ENCODE data around the gene CALR.
"Not testable (repeated sequence)": the region's sequence is repeated elsewhere in the genome, so short reads cannot be mapped to it uniquely, and the experiment has no call there.

Gene CALR

GRCh38 chr19:12899891-12900518 lies 38.4 kb upstream of the CALR start:
- DNase-seq (ENCODE audit: low read depth) = no peak
- no peak overlapping the region for H3K4me3 ChIP-seq (ENCODE audit: control insufficient read depth, low read depth, low read length)
- TF ChIP-seq CTCF (IDR thresholded peaks at IDR 0.05; ENCODE audit: control insufficient read depth, insufficient read depth, low read depth, low read length, missing control alignments) = no peak

- no peak overlapping the region for H3K4me3 ChIP-seq (ENCODE audit: control insufficient read depth, low read depth, low read length)
- DNase-seq (ENCODE audit: low read depth) = no peak
- TF ChIP-seq CTCF (IDR thresholded peaks at IDR 0.05; ENCODE audit: control insufficient read depth, insufficient read depth, low read depth, low read length, missing control alignments) = no peak
These were observed 31.2 kb upstream of the CALR start for GRCh38 chr19:12907166-12907565.

GRCh38 chr19:12912571-12912970 lies 25.8 kb upstream of the CALR start:
- H3K4me3 ChIP-seq (ENCODE audit: control insufficient read depth, low read depth, low read length) = no peak overlapping the region
- no peak for DNase-seq (ENCODE audit: low read depth)
- TF ChIP-seq CTCF (IDR thresholded peaks at IDR 0.05; ENCODE audit: control insufficient read depth, insufficient read depth, low read depth, low read length, missing control alignments) = no peak

- no peak overlapping the region for H3K4me3 ChIP-seq (ENCODE audit: control insufficient read depth, low read depth, low read length)
- no peak for TF ChIP-seq CTCF (IDR thresholded peaks at IDR 0.05; ENCODE audit: control insufficient read depth, insufficient read depth, low read depth, low read length, missing control alignments)
These were observed 25.3 kb upstream of the CALR start for GRCh38 chr19:12913011-12913561.

GRCh38 chr19:12913851-12914690 lies 24.3 kb upstream of the CALR start:
- TF ChIP-seq CTCF (IDR thresholded peaks at IDR 0.05; ENCODE audit: control insufficient read depth, insufficient read depth, low read depth, low read length, missing control alignments) = no peak
- H3K4me3 ChIP-seq (ENCODE audit: control insufficient read depth, low read depth, low read length) = no peak overlapping the region
- DNase-seq (ENCODE audit: low read depth) = no peak

More at GRCh38 chr19:12913011-12913561, 25.3 kb upstream of the CALR start:
- no peak for DNase-seq (ENCODE audit: low read depth)

- H3K4me3 ChIP-seq (ENCODE audit: control insufficient read depth, low read depth, low read length); DNase-seq (ENCODE audit: low read depth): not testable (repeated sequence)
These were observed 22.5 kb upstream of the CALR start for GRCh38 chr19:12915860-12916259.

- no peak for TF ChIP-seq CTCF (IDR thresholded peaks at IDR 0.05; ENCODE audit: control insufficient read depth, insufficient read depth, low read depth, low read length, missing control alignments)
- no peak overlapping the region for H3K4me3 ChIP-seq (ENCODE audit: control insufficient read depth, low read depth, low read length)
- no peak for DNase-seq (ENCODE audit: low read depth)
These were observed 20.2 kb upstream of the CALR start for GRCh38 chr19:12918253-12918652.

All from AG09309 (cell line).